Colonic mucosa (tissue), 4 donors: ENCODE results near the gene TMEM30A. TPM values are rescaled to one million over a fixed set of nuclear protein-coding genes. Genes with fewer than 3 reads are reported as not detected.

Experiments used
- DNase-seq: peaks from one replicate; pipeline ENCODE4 v3.0.0-alpha.2; 2020
- H3K27ac ChIP-seq: fragments of 200-600 bp; one replicate; pipeline ENCODE4 v1.8.0; 2021
- H3K27me3 ChIP-seq: fragments of 200-600 bp; one replicate; pipeline ENCODE4 v1.8.0; 2021
- H3K36me3 ChIP-seq: fragments of 200-600 bp; one replicate; pipeline ENCODE4 v1.8.0; 2021
- H3K4me1 ChIP-seq: fragments of 200-600 bp; one replicate; pipeline ENCODE4 v1.8.0; 2021; ENCODE audit warnings: mild to moderate bottlenecking
- H3K4me3 ChIP-seq: fragments of 200-600 bp; one replicate; pipeline ENCODE4 v1.8.0; 2021
- H3K9ac ChIP-seq, 2 donors: one replicate each; pipeline ENCODE4 v1.7.0; 2013; ENCODE audit warnings: control low read depth in 2 of 2, low read depth in 2 of 2, low read length in 2 of 2
- H3K9me3 ChIP-seq: fragments of 200-600 bp; one replicate; pipeline ENCODE4 v1.8.0; 2021
- CTCF ChIP-seq: fragments of 200-600 bp; IDR thresholded peaks from one replicate; pipeline ENCODE4 v1.8.0; 2022; ENCODE audit warnings: antibody characterized with exemption, mild to moderate bottlenecking
- intact Hi-C: fragments of 100-400 bp; cut with DNase I; formaldehyde crosslinking; loops from one replicate; pipeline ENCODE4 v1.14.1; 2022
- total RNA-seq, 2 donors: library from RNA; stranded (reverse); fragmentation: NEBNext Ultra II Directional in 1 of 2; extraction: Animal tissue kit (Norgen Biotek cat#: 25700) in 1 of 2; gene quantifications; one replicate each; pipeline ENCODE4 v1.2.1, GENCODE V29; 2021
- donor health status: healthy.
- donor health status: DM: no; HTN: no; CAD: no.
- donor health status: DM: no; HTN: no; CAD: no.

TMEM30A gene
- total RNA-seq, 2 donors from 2014 or later = 69.5 to 112 TPM

DNA sequence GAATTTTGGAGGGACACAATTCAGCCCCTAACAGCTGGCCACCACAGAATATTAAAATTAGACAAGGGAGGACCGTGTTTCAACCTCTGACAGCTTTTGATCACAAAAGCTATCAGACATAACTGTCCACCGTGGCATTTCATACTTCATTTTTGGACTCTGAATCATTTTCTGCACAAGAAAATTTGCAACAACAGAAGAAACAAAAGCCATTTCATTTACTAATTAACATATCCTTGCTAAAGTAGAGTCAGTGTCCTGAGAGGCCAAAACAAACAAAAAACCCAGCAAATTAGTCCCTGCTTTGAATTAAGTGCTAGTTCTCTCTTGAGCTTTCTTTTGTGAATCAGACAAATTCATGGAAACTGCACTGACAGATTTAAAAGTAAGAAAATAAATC, 61.2 kb downstream of the TMEM30A start:
- Histone ChIP-seq H3K27me3 (no peaks in the 10 kb centered on the region), H3K36me3 (no peaks in the 10 kb centered on the region), H3K27ac (no peak overlapping the region), H3K4me3 (no peak overlapping the region), H3K9me3 (no peaks in the 10 kb centered on the region), H3K9ac (no peak overlapping the region), H3K4me1 (no peaks in the 10 kb centered on the region)
- intact Hi-C loops = no loop called here
- DNase-seq = no peak
- TF ChIP-seq CTCF = no peak

DNA sequence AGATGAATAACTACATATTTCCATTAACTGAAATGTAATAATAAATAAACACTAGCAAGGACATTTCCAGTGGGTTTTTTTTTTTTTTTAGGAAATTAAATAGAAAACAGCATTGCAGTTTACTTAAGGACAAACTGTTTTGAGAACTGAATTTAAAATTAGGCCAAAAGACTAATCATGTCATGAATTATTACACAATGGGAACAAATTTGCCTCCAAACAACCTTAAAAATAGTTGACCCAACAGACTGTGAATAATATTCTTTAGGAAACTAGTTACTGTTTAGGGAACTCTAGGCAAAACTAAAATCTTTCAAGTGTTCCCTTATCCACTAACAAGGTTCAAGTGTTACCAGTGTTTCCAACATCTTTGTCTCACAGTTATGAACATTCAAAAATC, 62.3 kb downstream of the TMEM30A start:
- no peak for TF ChIP-seq CTCF
- no peak for DNase-seq
- Histone ChIP-seq H3K4me1 (no peaks in the 10 kb centered on the region), H3K9me3 (no peaks in the 10 kb centered on the region), H3K27me3 (no peaks in the 10 kb centered on the region), H3K9ac (no peak overlapping the region), H3K27ac (no peak overlapping the region), H3K36me3 (no peaks in the 10 kb centered on the region), H3K4me3 (no peak overlapping the region)
- intact Hi-C loops = no loop called here

DNA sequence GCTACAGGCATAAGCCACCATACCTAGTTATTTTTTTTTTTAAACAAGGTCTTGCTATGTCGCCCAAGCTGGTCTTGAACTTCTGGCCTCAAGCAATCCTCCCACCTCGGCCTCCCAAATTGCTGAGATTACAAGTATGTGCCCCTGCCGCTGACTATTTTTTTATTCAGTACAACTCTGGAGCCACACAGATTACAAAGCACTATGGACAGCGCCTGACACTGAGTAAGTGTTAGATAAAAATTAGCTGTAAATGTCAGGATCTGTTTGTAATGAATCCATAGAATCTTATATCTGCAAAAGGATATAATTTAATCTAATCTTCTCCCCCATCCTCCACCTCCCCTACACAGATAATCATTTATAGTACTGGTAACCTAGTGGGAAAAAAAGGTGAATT, 63.5 kb downstream of the TMEM30A start:
- TF ChIP-seq CTCF = no peak
- no peak overlapping the region for H3K4me3 ChIP-seq
- H3K9me3 ChIP-seq = no peaks in the 10 kb centered on the region
- DNase-seq = no peak
- no peak overlapping the region for H3K27ac ChIP-seq
- no peaks in the 10 kb centered on the region for H3K36me3 ChIP-seq
- no peak overlapping the region for H3K9ac ChIP-seq
- no peaks in the 10 kb centered on the region for H3K4me1 ChIP-seq
- intact Hi-C loops = no loop called here
- H3K27me3 ChIP-seq = no peaks in the 10 kb centered on the region

GRCh38 chr6:75220357-75220756, 64.2 kb downstream of the TMEM30A start:
- no peak for DNase-seq
- H3K4me1 ChIP-seq = no peaks in the 10 kb centered on the region
- no peak overlapping the region for H3K9ac ChIP-seq
- TF ChIP-seq CTCF = no peak
- no peak overlapping the region for H3K27ac ChIP-seq
- no peaks in the 10 kb centered on the region for H3K9me3 ChIP-seq
- H3K36me3 ChIP-seq = no peaks in the 10 kb centered on the region
- no peaks in the 10 kb centered on the region for H3K27me3 ChIP-seq
- no peak overlapping the region for H3K4me3 ChIP-seq
- intact Hi-C loops = no loop called here

GRCh38 chr6:75219263-75219662, 65.3 kb downstream of the TMEM30A start:
- Histone ChIP-seq H3K36me3 (no peaks in the 10 kb centered on the region), H3K27me3 (no peaks in the 10 kb centered on the region), H3K27ac (no peak overlapping the region), H3K9ac (no peak overlapping the region), H3K4me1 (no peaks in the 10 kb centered on the region), H3K9me3 (no peaks in the 10 kb centered on the region), H3K4me3 (no peak overlapping the region)
- intact Hi-C loops = loop anchor here (10.0 kb wide), 1 partner anchor 1124 kb away; no protein-coding TSS in a partner anchor
- DNase-seq = no peak
- no peak for TF ChIP-seq CTCF

DNA sequence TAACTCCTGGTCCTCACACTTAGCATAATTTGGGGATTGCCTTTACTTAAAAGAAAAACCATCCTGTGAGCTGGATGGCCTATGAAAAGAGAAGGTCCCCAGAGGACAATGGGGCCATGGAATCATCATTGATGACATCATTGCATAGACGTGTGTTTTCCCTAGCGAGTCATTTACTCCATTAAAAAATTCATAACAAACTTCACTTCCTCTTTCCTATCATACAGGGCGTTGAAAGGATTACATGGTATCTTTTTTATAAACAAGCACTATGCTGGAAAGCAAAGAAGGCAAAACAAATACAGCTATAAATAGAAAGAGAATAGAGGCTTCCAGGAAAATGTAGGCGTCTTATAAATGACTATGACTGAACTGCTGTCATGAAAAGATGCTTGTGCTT, 67.4 kb downstream of the TMEM30A start:
- H3K9ac ChIP-seq = no peak overlapping the region
- H3K27ac ChIP-seq = no peak overlapping the region
- no peaks in the 10 kb centered on the region for H3K27me3 ChIP-seq
- H3K9me3 ChIP-seq = no peaks in the 10 kb centered on the region
- DNase-seq = no peak
- no peak for TF ChIP-seq CTCF
- intact Hi-C loops = loop anchor here (10.0 kb wide), 1 partner anchor 1122 kb away; no protein-coding TSS in a partner anchor
- no peaks in the 10 kb centered on the region for H3K4me1 ChIP-seq
- H3K4me3 ChIP-seq = no peak overlapping the region
- no peaks in the 10 kb centered on the region for H3K36me3 ChIP-seq
